A673 (cell line): ENCODE measurements around the gene CELSR3.

Experiments
- EZH2 ChIP-seq: fragments of 200-600 bp; sonication (generic); IDR thresholded peaks from 2 replicates; pipeline ENCODE4 v1.6.1; 2017; ENCODE audit warnings: borderline replicate concordance, low read depth, mild to moderate bottlenecking, mixed read lengths, antibody characterized with exemption, low read length; ENCODE audit not compliant: poor library complexity, severe bottlenecking
- TF ChIP-seq, protein P1 (sequence below): fragments of 300-800, 200-600 bp; sonication (generic); conservative IDR thresholded peaks from 2 replicates; pipeline ENCODE4 v1.5.1; 2017; ENCODE audit warnings: low read depth, mild to moderate bottlenecking, antibody characterized with exemption, low read length, moderate library complexity, mixed read lengths

- TF ChIP-seq, protein P1, sequence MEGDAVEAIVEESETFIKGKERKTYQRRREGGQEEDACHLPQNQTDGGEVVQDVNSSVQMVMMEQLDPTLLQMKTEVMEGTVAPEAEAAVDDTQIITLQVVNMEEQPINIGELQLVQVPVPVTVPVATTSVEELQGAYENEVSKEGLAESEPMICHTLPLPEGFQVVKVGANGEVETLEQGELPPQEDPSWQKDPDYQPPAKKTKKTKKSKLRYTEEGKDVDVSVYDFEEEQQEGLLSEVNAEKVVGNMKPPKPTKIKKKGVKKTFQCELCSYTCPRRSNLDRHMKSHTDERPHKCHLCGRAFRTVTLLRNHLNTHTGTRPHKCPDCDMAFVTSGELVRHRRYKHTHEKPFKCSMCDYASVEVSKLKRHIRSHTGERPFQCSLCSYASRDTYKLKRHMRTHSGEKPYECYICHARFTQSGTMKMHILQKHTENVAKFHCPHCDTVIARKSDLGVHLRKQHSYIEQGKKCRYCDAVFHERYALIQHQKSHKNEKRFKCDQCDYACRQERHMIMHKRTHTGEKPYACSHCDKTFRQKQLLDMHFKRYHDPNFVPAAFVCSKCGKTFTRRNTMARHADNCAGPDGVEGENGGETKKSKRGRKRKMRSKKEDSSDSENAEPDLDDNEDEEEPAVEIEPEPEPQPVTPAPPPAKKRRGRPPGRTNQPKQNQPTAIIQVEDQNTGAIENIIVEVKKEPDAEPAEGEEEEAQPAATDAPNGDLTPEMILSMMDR: no peak
- TF ChIP-seq EZH2: no peak
These were observed 61.1 kb downstream of the CELSR3 start for GRCh38 chr3:48601622-48601994.
